KMS-11 (cell line): Measurements from ENCODE around the gene CDK5RAP1.
A peak's percentile ranks its signal among the peaks of the same experiment; 100 is the strongest.

Source experiments
- H2AFZ ChIP-seq: fragments of 200-600 bp; sonication (generic); 2 replicates; pipeline ENCODE4 v1.6.1; 2016; ENCODE audit warnings: antibody characterized with exemption, mixed run types, low read depth
- H3K27ac ChIP-seq: fragments of 200-600 bp; sonication (generic); 2 replicates; pipeline ENCODE4 v1.6.1; 2016; ENCODE audit warnings: mild to moderate bottlenecking, mixed run types
- H3K27me3 ChIP-seq: fragments of 200-600 bp; sonication (generic); 2 replicates; pipeline ENCODE4 v1.6.1; 2017; ENCODE audit warnings: mild to moderate bottlenecking, low read depth, mixed run types, moderate library complexity; ENCODE audit not compliant: insufficient read depth
- H3K36me3 ChIP-seq: fragments of 200-600 bp; sonication (generic); 2 replicates; pipeline ENCODE4 v1.6.1; 2017; ENCODE audit warnings: mild to moderate bottlenecking, mixed run types; ENCODE audit not compliant: insufficient read depth
- H3K4me1 ChIP-seq: fragments of 200-600 bp; sonication (generic); 2 replicates; pipeline ENCODE4 v1.6.1; 2016; ENCODE audit warnings: mild to moderate bottlenecking, low read depth, mixed run types; ENCODE audit not compliant: poor library complexity, severe bottlenecking
- H3K4me2 ChIP-seq: fragments of 200-600 bp; sonication (generic); 2 replicates; pipeline ENCODE4 v1.7.0; 2016; ENCODE audit warnings: mild to moderate bottlenecking, mixed run types
- H3K4me3 ChIP-seq: fragments of 200-600 bp; sonication (generic); IDR thresholded peaks from 2 replicates; pipeline ENCODE4 v1.6.1; 2017; ENCODE audit warnings: low read depth, low read length, mixed read lengths; ENCODE audit not compliant: insufficient read depth
- H3K79me2 ChIP-seq: fragments of 200-600 bp; sonication (generic); 2 replicates; pipeline ENCODE4 v1.6.1; 2016; ENCODE audit warnings: low read depth, mixed run types; ENCODE audit not compliant: insufficient read depth
- H3K9ac ChIP-seq: fragments of 200-600 bp; sonication (generic); 2 replicates; pipeline ENCODE4 v1.6.1; 2016; ENCODE audit warnings: mild to moderate bottlenecking, mixed run types
- H4K20me1 ChIP-seq: fragments of 200-600 bp; sonication (generic); 2 replicates; pipeline ENCODE4 v1.6.1; 2016; ENCODE audit warnings: mild to moderate bottlenecking, mixed run types; ENCODE audit not compliant: insufficient read depth
- TF ChIP-seq, protein P1 (sequence below): fragments of 200-600 bp; sonication (generic); conservative IDR thresholded peaks from 2 replicates; pipeline ENCODE4 v1.6.1; 2017; ENCODE audit warnings: low read depth, mild to moderate bottlenecking, antibody characterized with exemption, low read length, moderate library complexity, mixed read lengths

CDK5RAP1 gene

DNA sequence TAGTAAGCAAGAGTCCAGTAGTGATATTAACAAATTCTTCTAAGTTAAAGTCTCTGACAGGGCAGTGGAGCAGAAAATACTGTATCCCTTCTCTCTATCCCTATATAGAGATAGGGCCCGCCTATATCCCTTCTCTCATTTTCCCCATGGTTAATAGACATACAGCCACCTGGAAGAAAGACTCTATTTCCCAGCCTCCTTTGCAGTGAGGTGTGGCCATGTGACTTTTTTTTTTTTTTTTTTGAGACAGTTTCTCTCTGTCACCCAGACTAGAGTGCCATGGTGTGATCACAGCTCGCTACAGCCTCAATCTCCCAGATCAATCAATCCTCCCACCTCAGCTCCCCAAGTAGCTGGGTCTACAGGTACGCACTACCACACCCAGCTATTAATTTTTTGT, 16.7 kb upstream of the CDK5RAP1 start:
- H3K27me3 ChIP-seq, result no peaks in the 10 kb centered on the region
- no peak overlapping the region for H2AFZ ChIP-seq

DNA sequence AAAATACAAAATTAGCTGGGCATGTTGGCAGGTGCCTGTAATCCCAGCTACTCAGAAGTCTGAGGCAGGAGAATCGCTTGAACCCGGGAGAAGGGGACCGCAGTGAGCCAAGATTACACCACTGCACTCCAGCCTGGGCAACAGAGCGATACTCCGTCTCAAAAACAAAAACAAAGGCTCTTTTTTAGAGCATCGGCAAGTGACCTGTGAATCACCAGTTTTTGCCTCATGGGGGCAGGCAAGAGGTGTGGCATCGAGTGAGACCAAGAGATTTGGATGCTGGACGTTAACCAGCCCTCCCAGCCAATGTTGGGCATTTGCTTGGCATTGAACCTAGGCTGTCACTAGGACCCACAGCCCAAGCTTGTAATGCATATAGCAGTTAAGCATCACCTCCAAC, 14.6 kb upstream of the CDK5RAP1 start:
- no peaks in the 10 kb centered on the region for H3K79me2 ChIP-seq
- no peaks in the 10 kb centered on the region for H3K36me3 ChIP-seq
- no peak overlapping the region for H3K9ac ChIP-seq
- no peaks in the 10 kb centered on the region for H3K27me3 ChIP-seq
- no peaks in the 10 kb centered on the region for H4K20me1 ChIP-seq
- no peak overlapping the region for H3K27ac ChIP-seq
- TF ChIP-seq, protein P1, sequence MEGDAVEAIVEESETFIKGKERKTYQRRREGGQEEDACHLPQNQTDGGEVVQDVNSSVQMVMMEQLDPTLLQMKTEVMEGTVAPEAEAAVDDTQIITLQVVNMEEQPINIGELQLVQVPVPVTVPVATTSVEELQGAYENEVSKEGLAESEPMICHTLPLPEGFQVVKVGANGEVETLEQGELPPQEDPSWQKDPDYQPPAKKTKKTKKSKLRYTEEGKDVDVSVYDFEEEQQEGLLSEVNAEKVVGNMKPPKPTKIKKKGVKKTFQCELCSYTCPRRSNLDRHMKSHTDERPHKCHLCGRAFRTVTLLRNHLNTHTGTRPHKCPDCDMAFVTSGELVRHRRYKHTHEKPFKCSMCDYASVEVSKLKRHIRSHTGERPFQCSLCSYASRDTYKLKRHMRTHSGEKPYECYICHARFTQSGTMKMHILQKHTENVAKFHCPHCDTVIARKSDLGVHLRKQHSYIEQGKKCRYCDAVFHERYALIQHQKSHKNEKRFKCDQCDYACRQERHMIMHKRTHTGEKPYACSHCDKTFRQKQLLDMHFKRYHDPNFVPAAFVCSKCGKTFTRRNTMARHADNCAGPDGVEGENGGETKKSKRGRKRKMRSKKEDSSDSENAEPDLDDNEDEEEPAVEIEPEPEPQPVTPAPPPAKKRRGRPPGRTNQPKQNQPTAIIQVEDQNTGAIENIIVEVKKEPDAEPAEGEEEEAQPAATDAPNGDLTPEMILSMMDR, result peak; percentile 64
- H3K4me2 ChIP-seq, result no peak overlapping the region
- no peak overlapping the region for H2AFZ ChIP-seq
- H3K4me3 ChIP-seq, result no peak overlapping the region
- no peaks in the 10 kb centered on the region for H3K4me1 ChIP-seq

More for the DNA sequence above, 16.7 kb upstream of the CDK5RAP1 start:
- Histone ChIP-seq H3K36me3 (no peaks in the 10 kb centered on the region), H3K27ac (no peak overlapping the region), H4K20me1 (no peaks in the 10 kb centered on the region), H3K9ac (no peak overlapping the region), H3K4me1 (no peaks in the 10 kb centered on the region), H3K4me2 (no peak overlapping the region), H3K4me3 (no peak overlapping the region), H3K79me2 (no peaks in the 10 kb centered on the region)
- TF ChIP-seq, protein P1, result no peak

DNA sequence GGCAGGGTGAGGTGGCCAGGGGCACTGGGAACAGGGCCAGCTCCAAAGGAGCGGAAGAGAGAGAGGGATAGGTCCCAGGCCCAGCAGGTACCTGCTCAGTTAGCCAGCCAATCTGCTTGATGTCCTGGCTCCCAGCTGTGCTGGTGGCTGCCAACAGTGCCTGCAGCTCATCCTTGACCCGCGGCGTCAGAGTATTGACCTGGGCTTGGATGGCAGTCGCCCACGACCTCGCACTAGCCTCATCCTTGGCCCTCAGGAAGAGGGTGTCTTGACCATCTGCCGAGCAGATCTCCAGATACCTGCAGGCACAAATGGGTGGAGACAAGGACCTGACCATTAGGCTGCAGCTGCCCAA, 11.1 kb upstream of the CDK5RAP1 start:
- Histone ChIP-seq H3K27me3 (no peaks in the 10 kb centered on the region), H3K79me2 (no peaks in the 10 kb centered on the region), H3K27ac (no peak overlapping the region), H3K36me3 (no peaks in the 10 kb centered on the region), H2AFZ (no peak overlapping the region), H3K4me1 (no peaks in the 10 kb centered on the region), H3K4me2 (no peak overlapping the region), H3K4me3 (no peak overlapping the region), H4K20me1 (no peaks in the 10 kb centered on the region), H3K9ac (no peak overlapping the region)
- TF ChIP-seq, protein P1, result no peak

DNA sequence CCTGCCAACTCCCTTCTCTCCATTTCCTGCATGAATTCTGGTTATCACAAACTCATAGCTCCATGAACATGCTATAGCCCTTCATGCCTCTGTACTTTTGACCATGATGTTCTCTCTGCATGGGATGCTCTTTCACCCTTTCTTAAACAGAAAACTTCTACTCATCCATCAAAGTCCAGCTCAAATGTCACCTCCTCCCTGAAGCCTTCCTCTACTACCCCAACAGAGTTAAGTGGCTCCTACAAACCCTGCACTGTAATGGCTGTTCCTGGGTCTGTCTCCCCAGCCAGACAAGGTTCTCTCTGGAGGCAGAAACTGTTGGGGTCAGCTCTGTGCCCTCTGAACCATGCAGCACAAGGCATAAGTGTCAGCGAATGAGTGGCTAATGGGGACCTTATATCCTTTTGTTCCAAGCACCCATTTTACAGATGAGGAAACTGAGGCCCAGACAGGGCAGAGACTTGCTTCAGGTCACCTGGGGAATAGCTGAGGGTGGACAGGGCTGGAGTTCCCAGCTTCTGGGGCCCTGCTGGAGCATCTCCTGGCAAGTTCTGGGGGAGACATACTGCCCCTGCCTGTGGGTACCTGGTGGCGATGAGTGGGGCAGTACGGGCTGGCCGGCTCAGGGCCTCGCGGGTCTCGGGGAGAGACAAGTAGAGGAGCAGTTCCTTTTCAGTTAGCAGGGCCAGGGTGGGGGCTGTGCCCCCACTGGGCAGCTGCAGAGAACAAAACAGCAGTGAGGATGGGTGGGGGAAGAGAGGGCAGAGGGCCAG, 10.6 kb upstream of the CDK5RAP1 start:
- H3K36me3 ChIP-seq, result no peaks in the 10 kb centered on the region
- H3K4me2 ChIP-seq, result no peak overlapping the region
- TF ChIP-seq, protein P1, result no peak
- no peaks in the 10 kb centered on the region for H3K27me3 ChIP-seq
- no peak overlapping the region for H2AFZ ChIP-seq
- H3K79me2 ChIP-seq, result no peaks in the 10 kb centered on the region
- no peak overlapping the region for H3K27ac ChIP-seq
- H3K9ac ChIP-seq, result no peak overlapping the region
- no peak overlapping the region for H3K4me3 ChIP-seq
- no peaks in the 10 kb centered on the region for H4K20me1 ChIP-seq
- no peaks in the 10 kb centered on the region for H3K4me1 ChIP-seq
